ENCODE data around the gene H2BK1.

- TF ChIP-seq CTCF (IDR thresholded peaks at IDR 0.05; ENCODE audit: poor library complexity): no peak
- peak; percentile 87 for TF ChIP-seq EZH2phosphoT487 (IDR thresholded peaks at IDR 0.05; ENCODE audit: low read depth, severe bottlenecking, unreplicated experiment)
Measured at GRCh38 chr7:151167197-151167961, 42.9 kb downstream of the H2BK1 start, which contains the start of gene GBX1.

Data from hepatocyte (in vitro differentiated cells).